Measurements from ENCODE around the gene CAMKK2. TPM values are rescaled to one million over a fixed set of nuclear protein-coding genes. Genes with fewer than 3 reads are reported as not detected.

The CAMKK2 gene
- total RNA-seq, 1 experiment from 2014 or later, result 24.7 TPM

- Histone ChIP-seq H3K4me1 (ENCODE audit: insufficient read depth, low read length) (peaks cover under 1% of the 10 kb centered on the region; the same call in 1 of the 2 replicates), H2AK5ac (ENCODE audit: insufficient read length, low read length) (no peak overlapping the region), H2BK20ac (ENCODE audit: low read depth, low read length, poor library complexity, severe bottlenecking) (no peak overlapping the region), H2BK15ac (ENCODE audit: low read depth, low read length) (no peak overlapping the region), H4K91ac (ENCODE audit: insufficient read length, low read depth, low read length) (no peak overlapping the region), H3K79me2 (ENCODE audit: insufficient read depth, low read length) (peaks cover under 1% of the 10 kb centered on the region; the same call in 1 of the 2 replicates), H2BK120ac (ENCODE audit: low read depth, low read length, poor library complexity, severe bottlenecking) (no peak overlapping the region), H2BK12ac (ENCODE audit: insufficient read length, low read depth, low read length) (no peak overlapping the region), H3K56ac (ENCODE audit: insufficient read length, low read depth, low read length) (no peak overlapping the region), H2BK5ac (ENCODE audit: insufficient read length, low read length) (no peak overlapping the region), H3K23me2 (ENCODE audit: insufficient read length, low read depth, low read length, poor library complexity, severe bottlenecking) (peaks cover 14% of the 10 kb centered on the region), H3K27ac (ENCODE audit: insufficient read length, low read depth, low read length) (no peak overlapping the region), H3K79me1 (ENCODE audit: insufficient read depth, low read depth, low read length, poor library complexity, severe bottlenecking) (no peaks in the 10 kb centered on the region), H3K27me3 (ENCODE audit: insufficient read depth, low read length) (no peaks in the 10 kb centered on the region), H3K18ac (ENCODE audit: insufficient read length, low read depth, low read length) (no peak overlapping the region), H2AFZ (ENCODE audit: low read length) (no peak overlapping the region), H3K9me3 (ENCODE audit: control insufficient read depth, low read depth, low read length) (no peaks in the 10 kb centered on the region), H3K23ac (ENCODE audit: insufficient read length, low read depth, low read length) (no peak overlapping the region), H3T11ph (ENCODE audit: low read length) (no peak overlapping the region), H3K4ac (ENCODE audit: low read depth, low read length) (no peak overlapping the region), H3K9ac (ENCODE audit: extremely low read depth, insufficient read length, low read length) (no peak overlapping the region), H4K20me1 (ENCODE audit: control insufficient read depth, insufficient read depth, insufficient read length) (no peaks in the 10 kb centered on the region), H3K4me2 (ENCODE audit: insufficient read depth, insufficient read length, low read length) (no peak overlapping the region), H4K8ac (replicated peaks; ENCODE audit: insufficient read length, low read depth, low read length) (no peak overlapping the region), H4K5ac (ENCODE audit: insufficient read length, low read depth, low read length) (no peak overlapping the region), H3K14ac (ENCODE audit: insufficient read depth, low read length) (no peak overlapping the region)
- Mint-ChIP-seq H3K9me3 (no peaks in the 10 kb centered on the region; a peak in 1 of 5 replicates), H3K27me3 (ENCODE audit: low read depth) (no peaks in the 10 kb centered on the region), H3K27ac (no peak overlapping the region), H3K4me3 (no peak overlapping the region), H3K4me1 (peaks cover 3 to 6% of the 10 kb centered on the region in 2 experiments), H3K36me3 (ENCODE audit: insufficient read depth in 1 of 3, low read depth in 3 of 3) (no peaks in the 10 kb centered on the region)
- DNase-seq, result no peak
- no peak for TF ChIP-seq CTCF (conservative IDR thresholded peaks at IDR 0.05)
- no CpG with 5 or more reads among the region's 4 CpGs for WGBS (ENCODE audit: extremely low coverage, insufficient read length, low lambda C conversion rate)
Observed at GRCh38 chr12:121300083-121300819, 3.7 kb upstream of the CAMKK2 start.
